Tibial artery (tissue), 4 donors: Measurements from ENCODE around the gene DHFR.

Experiments used
- DNase-seq, 2 donors: peaks; one replicate each; pipeline ENCODE4 v3.0.0-alpha.2; 2019
- H3K27ac ChIP-seq, 2 donors: fragments of 200-600 bp; sonication (generic) in 1 of 2; 1 replicate in 1 of 2; 2 replicates in 1 of 2; pipeline ENCODE4 v1.5.1; 2018 to 2019; ENCODE audit warnings: mild to moderate bottlenecking in 1 of 2
- H3K27me3 ChIP-seq, 2 donors: fragments of 200-600 bp; sonication (generic) in 1 of 2; one replicate each; pipeline versions ENCODE4 v1.5.1 to v1.6.0; 2016 to 2019
- H3K36me3 ChIP-seq, 3 donors: fragments of 200-600 bp; sonication (generic) in 2 of 3; one replicate each; pipeline ENCODE4 v1.5.1; 2016 to 2019; ENCODE audit warnings: mild to moderate bottlenecking in 2 of 3
- H3K4me1 ChIP-seq, 4 donors: fragments of 200-600 bp; sonication (generic) in 2 of 4; 1 replicate in 3 of 4; 2 replicates in 1 of 4; pipeline ENCODE4 v1.5.1; 2016 to 2019
- H3K4me3 ChIP-seq, 2 donors: fragments of 200-600 bp; sonication (generic) in 1 of 2; 1 replicate in 1 of 2; 2 replicates in 1 of 2; pipeline ENCODE4 v1.5.1; 2018 to 2019; ENCODE audit warnings: mild to moderate bottlenecking in 2 of 2
- H3K9me3 ChIP-seq, 3 donors: fragments of 200-600 bp; sonication (generic) in 1 of 3; one replicate each; pipeline ENCODE4 v1.5.1; 2016 to 2019
- CTCF ChIP-seq, 2 experiments: fragments of 200-600 bp in 1 of 2; fragments of 450-650 bp in 1 of 2; IDR thresholded peaks; one replicate each; pipeline ENCODE4 v1.5.1; 2017 to 2019; ENCODE audit warnings: antibody characterized with exemption in 2 of 2, mild to moderate bottlenecking in 1 of 2, moderate library complexity in 1 of 2
- intact Hi-C: fragments of 100-400 bp; cut with DNase I; formaldehyde crosslinking; loops from one replicate; pipeline ENCODE4 v1.15.0; 2023; ENCODE audit warnings: low total_unique reads

Gene DHFR

GRCh38 chr5:80654391-80655230 lies at the start of gene DHFR, which contains the start of gene MSH3:
Gene DHFR, minus strand, starts transcription at chr5:80654983. Its CDS starts 494 bp downstream, at chr5:80654489.
Gene MSH3, plus strand, starts transcription at chr5:80654652. Its CDS starts 76 bp downstream, at chr5:80654728.
- DNase-seq: peak; percentile 84 to 91
- Histone ChIP-seq H3K4me1 (peaks cover 0 to 20% (median 13%) of the 10 kb centered on the region in 4 donors), H3K9me3 (no peaks in the 10 kb centered on the region), H3K4me3 (peak within 1 kb of the TSS; percentile 89 to 97), H3K27me3 (no peaks in the 10 kb centered on the region), H3K27ac (peak within 1 kb of the TSS; percentile 89 to 95), H3K36me3 (peaks cover 21 to 26% (median 25%) of the 10 kb centered on the region in 3 donors)
- TF ChIP-seq CTCF (IDR thresholded peaks at IDR 0.05): peak; percentile 3 to 16
- intact Hi-C loops: no loop called here

GRCh38 chr5:80704221-80704620 lies 49.4 kb upstream of the DHFR start:
- intact Hi-C loops: no loop called here
- H3K4me1 ChIP-seq: peaks cover 0 to 8% (median 0%) of the 10 kb centered on the region in 4 donors
- no peak overlapping the region for H3K27ac ChIP-seq
- DNase-seq: no peak
- peaks cover 0 to 36% (median 18%) of the 10 kb centered on the region in 3 donors for H3K36me3 ChIP-seq
- H3K27me3 ChIP-seq: no peaks in the 10 kb centered on the region
- no peaks in the 10 kb centered on the region for H3K9me3 ChIP-seq
- TF ChIP-seq CTCF (IDR thresholded peaks at IDR 0.05): no peak
- no peak overlapping the region for H3K4me3 ChIP-seq

GRCh38 chr5:80703747-80704146 lies 49.0 kb upstream of the DHFR start:
- Histone ChIP-seq H3K4me3 (no peak overlapping the region), H3K9me3 (no peaks in the 10 kb centered on the region), H3K27me3 (no peaks in the 10 kb centered on the region), H3K4me1 (peaks cover 0 to 8% (median 0%) of the 10 kb centered on the region in 4 donors), H3K27ac (no peak overlapping the region), H3K36me3 (peaks cover 0 to 32% (median 13%) of the 10 kb centered on the region in 3 donors)
- TF ChIP-seq CTCF (IDR thresholded peaks at IDR 0.05): no peak
- DNase-seq: no peak
- intact Hi-C loops: no loop called here

- no peak for TF ChIP-seq CTCF (IDR thresholded peaks at IDR 0.05)
- Histone ChIP-seq H3K4me3 (no peak overlapping the region), H3K4me1 (peaks cover 0 to 8% (median 0%) of the 10 kb centered on the region in 4 donors), H3K27me3 (no peaks in the 10 kb centered on the region), H3K36me3 (peaks cover 0 to 27% (median 11%) of the 10 kb centered on the region in 3 donors), H3K27ac (no peak overlapping the region), H3K9me3 (no peaks in the 10 kb centered on the region)
- DNase-seq: no peak
- intact Hi-C loops: no loop called here
Measured at GRCh38 chr5:80703291-80703690, 48.5 kb upstream of the DHFR start.

- no peak for DNase-seq
Measured at GRCh38 chr5:80701597-80701996, 46.8 kb upstream of the DHFR start.

More at GRCh38 chr5:80701597-80701996, 46.8 kb upstream of the DHFR start:
- Histone ChIP-seq H3K27me3 (no peaks in the 10 kb centered on the region), H3K36me3 (peaks cover 5 to 27% (median 11%) of the 10 kb centered on the region in 3 donors), H3K4me1 (no peaks in the 10 kb centered on the region), H3K27ac (no peak overlapping the region), H3K4me3 (no peak overlapping the region), H3K9me3 (no peaks in the 10 kb centered on the region)
- TF ChIP-seq CTCF (IDR thresholded peaks at IDR 0.05): no peak
- intact Hi-C loops: no loop called here
